GM23248 (cell line): ENCODE measurements around the gene VAV2. TPM values are rescaled to one million over a fixed set of nuclear protein-coding genes. Genes with fewer than 3 reads are reported as not detected.

Source experiments
- DNase-seq: peaks from one replicate; pipeline ENCODE4 v3.0.0-alpha.2; 2015
- H2AFZ ChIP-seq: fragments of 200-600 bp; sonication (generic); 2 replicates; pipeline ENCODE4 v1.6.1; 2016; ENCODE audit warnings: antibody characterized with exemption
- H3F3A ChIP-seq: fragments of 200-600 bp; sonication (generic); 2 replicates; pipeline ENCODE4 v1.6.1; 2016; ENCODE audit warnings: mild to moderate bottlenecking, antibody characterized with exemption, mixed run types; ENCODE audit not compliant: insufficient read depth
- H3K27ac ChIP-seq: fragments of 200-600 bp; sonication (generic); 2 replicates; pipeline ENCODE4 v1.5.1; 2016; ENCODE audit warnings: mild to moderate bottlenecking
- H3K27me3 ChIP-seq: fragments of 200-600 bp; sonication (generic); replicated peaks from 2 replicates; pipeline ENCODE4 v1.6.1; 2016; ENCODE audit warnings: mild to moderate bottlenecking; ENCODE audit not compliant: insufficient read depth
- H3K36me3 ChIP-seq: fragments of 200-600 bp; sonication (generic); 2 replicates; pipeline ENCODE4 v1.6.1; 2016; ENCODE audit warnings: low read depth, mild to moderate bottlenecking
- H3K4me1 ChIP-seq: fragments of 200-600 bp; sonication (generic); 2 replicates; pipeline ENCODE4 v1.6.1; 2016; ENCODE audit warnings: mild to moderate bottlenecking; ENCODE audit not compliant: insufficient read depth
- H3K4me2 ChIP-seq: fragments of 200-600 bp; sonication (generic); one replicate; pipeline ENCODE4 v1.6.1; 2016; ENCODE audit warnings: mild to moderate bottlenecking; ENCODE audit not compliant: unreplicated experiment
- H3K4me3 ChIP-seq: fragments of 200-600 bp; sonication (generic); 2 replicates; pipeline ENCODE4 v1.5.1; 2016; ENCODE audit warnings: mild to moderate bottlenecking
- H3K79me2 ChIP-seq: fragments of 200-600 bp; sonication (generic); 2 replicates; pipeline ENCODE4 v1.6.1; 2016; ENCODE audit warnings: mild to moderate bottlenecking; ENCODE audit not compliant: insufficient read depth
- H3K9ac ChIP-seq: fragments of 200-600 bp; sonication (generic); 2 replicates; pipeline ENCODE4 v1.6.1; 2016; ENCODE audit warnings: mild to moderate bottlenecking
- H3K9me2 ChIP-seq: fragments of 200-600 bp; sonication (generic); 2 replicates; pipeline ENCODE4 v1.6.1; 2016; ENCODE audit warnings: mixed run types, mild to moderate bottlenecking, moderate library complexity; ENCODE audit not compliant: insufficient read depth
- H3K9me3 ChIP-seq: fragments of 200-600 bp; sonication (generic); one replicate; pipeline ENCODE4 v1.6.1; 2017; ENCODE audit warnings: low read depth
- H4K20me1 ChIP-seq: fragments of 200-600 bp; sonication (generic); 2 replicates; pipeline ENCODE4 v1.6.0; 2016; ENCODE audit not compliant: insufficient read depth
- EZH2 ChIP-seq: fragments of 200-600 bp; sonication (generic); IDR thresholded peaks from 2 replicates; pipeline ENCODE4 v1.6.1; 2018; ENCODE audit warnings: antibody characterized with exemption, mild to moderate bottlenecking; ENCODE audit not compliant: insufficient read depth, poor library complexity, severe bottlenecking
- EZH2phosphoT487 ChIP-seq: fragments of 200-600 bp; sonication (generic); IDR thresholded peaks from 2 replicates; pipeline ENCODE4 v1.6.1; 2018; ENCODE audit warnings: antibody characterized with exemption, moderate library complexity, mild to moderate bottlenecking, low read depth; ENCODE audit not compliant: insufficient read depth
- WGBS, 2 experiments: methylation state at CpG; one replicate each; pipeline ENCODE4 v1.1.6; 2015 to 2017; ENCODE audit warnings: low lambda C conversion rate in 2 of 2, low coverage in 1 of 2; ENCODE audit errors: missing lambda C conversion rate in 2 of 2; 5-methylcytosine and 5-hydroxymethylcytosine counted together
- in situ Hi-C: fragments of 300-500 bp; cut with MboI; formaldehyde crosslinking; loops from 2 replicates; pipeline ENCODE4 v1.15.0; 2020
- polyA plus RNA-seq: library from polyadenylated mRNA; unstranded; fragments of >200 nt; fragmentation: Nextera tagmentation; extraction: Ambion mirVana; gene quantifications from 2 replicates; pipeline ENCODE4 v1.2.1, GENCODE V29; 2016
- total RNA-seq: library from RNA; depleted of rRNA; stranded (reverse); fragments of >200 nt; shearing (Covaris generic); gene quantifications from 2 replicates; pipeline ENCODE4 v1.2.3, GENCODE V29; 2014

Gene VAV2
- total and polyA plus RNA-seq, 2 experiments from 2014 or later, result 6.7 to 9.0 TPM

GRCh38 chr9:133949486-133950061 lies 42.5 kb downstream of the VAV2 start:
- Histone ChIP-seq H4K20me1 (no peaks in the 10 kb centered on the region), H3K36me3 (no peaks in the 10 kb centered on the region), H3K79me2 (peaks cover 74% of the 10 kb centered on the region)

GRCh38 chr9:133948561-133949485 lies 43.3 kb downstream of the VAV2 start:
- Histone ChIP-seq H3K79me2 (peaks cover 81% of the 10 kb centered on the region), H3K27ac (no peak overlapping the region), H3K9me2 (no peaks in the 10 kb centered on the region), H3K4me2 (no peak overlapping the region), H3K36me3 (no peaks in the 10 kb centered on the region), H3F3A (no peaks in the 10 kb centered on the region), H3K4me3 (no peak overlapping the region), H3K4me1 (no peaks in the 10 kb centered on the region), H4K20me1 (no peaks in the 10 kb centered on the region), H3K9me3 (no peaks in the 10 kb centered on the region), H3K9ac (no peak overlapping the region), H3K27me3 (no peaks in the 10 kb centered on the region), H2AFZ (no peak overlapping the region)
- no peak for DNase-seq
- TF ChIP-seq EZH2 (no peak), EZH2phosphoT487 (no peak)
- 92% methylated on average over 31 of the region's 31 CpGs for WGBS, 2 experiments
- in situ Hi-C loops, result no loop called here

More at GRCh38 chr9:133949486-133950061, 42.5 kb downstream of the VAV2 start:
- Histone ChIP-seq H3K9me2 (no peaks in the 10 kb centered on the region), H2AFZ (no peak overlapping the region), H3K4me1 (no peaks in the 10 kb centered on the region), H3K27ac (no peak overlapping the region), H3F3A (no peaks in the 10 kb centered on the region), H3K9me3 (no peaks in the 10 kb centered on the region), H3K27me3 (no peaks in the 10 kb centered on the region), H3K9ac (no peak overlapping the region), H3K4me3 (no peak overlapping the region), H3K4me2 (no peak overlapping the region)
- 92 to 93% methylated on average over 14 of the region's 14 CpGs for WGBS, 2 experiments
- TF ChIP-seq EZH2 (no peak), EZH2phosphoT487 (no peak)
- DNase-seq, result no peak
- in situ Hi-C loops, result no loop called here

- no peak overlapping the region for H3K4me3 ChIP-seq
- no peak overlapping the region for H3K4me2 ChIP-seq
- H3K4me1 ChIP-seq, result no peaks in the 10 kb centered on the region
- TF ChIP-seq EZH2phosphoT487 (no peak), EZH2 (no peak)
- no peak overlapping the region for H2AFZ ChIP-seq
- no peaks in the 10 kb centered on the region for H3K9me2 ChIP-seq
- H3K36me3 ChIP-seq, result no peaks in the 10 kb centered on the region
- H3K27ac ChIP-seq, result no peak overlapping the region
- no peaks in the 10 kb centered on the region for H3K9me3 ChIP-seq
- no peaks in the 10 kb centered on the region for H3K27me3 ChIP-seq
- H4K20me1 ChIP-seq, result no peaks in the 10 kb centered on the region
- peaks cover 78% of the 10 kb centered on the region for H3K79me2 ChIP-seq
- in situ Hi-C loops, result no loop called here
- no peaks in the 10 kb centered on the region for H3F3A ChIP-seq
- WGBS, 2 experiments, result 92 to 94% methylated on average over 16 of the region's 16 CpGs
- no peak overlapping the region for H3K9ac ChIP-seq
- DNase-seq, result no peak
Measured at GRCh38 chr9:133948131-133948530, 44.0 kb downstream of the VAV2 start.

- Histone ChIP-seq H3F3A (no peaks in the 10 kb centered on the region), H3K9me2 (no peaks in the 10 kb centered on the region), H4K20me1 (no peaks in the 10 kb centered on the region), H3K4me2 (no peak overlapping the region), H3K4me1 (no peaks in the 10 kb centered on the region), H3K27ac (no peak overlapping the region), H3K36me3 (no peaks in the 10 kb centered on the region), H3K9ac (no peak overlapping the region), H2AFZ (no peak overlapping the region), H3K4me3 (no peak overlapping the region), H3K27me3 (no peaks in the 10 kb centered on the region), H3K9me3 (no peaks in the 10 kb centered on the region), H3K79me2 (peaks cover 78% of the 10 kb centered on the region)
- no peak for DNase-seq
- WGBS, 2 experiments, result 92 to 94% methylated on average over 18 of the region's 18 CpGs
- in situ Hi-C loops, result no loop called here
- TF ChIP-seq EZH2phosphoT487 (no peak), EZH2 (no peak)
Measured at GRCh38 chr9:133946840-133947486, 45.2 kb downstream of the VAV2 start.
